HG02610 (cell line): Measurements from ENCODE around the gene BCLAF1.
"Not testable (repeated sequence)": the region's sequence is repeated elsewhere in the genome, so short reads cannot be mapped to it uniquely, and the experiment has no call there.

Experiments
- ATAC-seq: cut with Tn5 transposase; IDR thresholded peaks from one replicate; pipeline ENCODE4 v1.9.1; 2021; ENCODE audit warnings: mild to moderate bottlenecking, moderate library complexity; ENCODE audit not compliant: unreplicated experiment

BCLAF1 gene

GRCh38 chr6:136250686-136251008 is 39.0 kb downstream of the BCLAF1 start:
- ATAC-seq = peak; percentile 5

GRCh38 chr6:136249811-136250685 is 39.6 kb downstream of the BCLAF1 start, which contains the start of gene MTFR2:
Gene MTFR2, minus strand, starts transcription at chr6:136250311. Its CDS starts 1,212 bp downstream, at chr6:136249099.
- peak; percentile 98 for ATAC-seq

DNA sequence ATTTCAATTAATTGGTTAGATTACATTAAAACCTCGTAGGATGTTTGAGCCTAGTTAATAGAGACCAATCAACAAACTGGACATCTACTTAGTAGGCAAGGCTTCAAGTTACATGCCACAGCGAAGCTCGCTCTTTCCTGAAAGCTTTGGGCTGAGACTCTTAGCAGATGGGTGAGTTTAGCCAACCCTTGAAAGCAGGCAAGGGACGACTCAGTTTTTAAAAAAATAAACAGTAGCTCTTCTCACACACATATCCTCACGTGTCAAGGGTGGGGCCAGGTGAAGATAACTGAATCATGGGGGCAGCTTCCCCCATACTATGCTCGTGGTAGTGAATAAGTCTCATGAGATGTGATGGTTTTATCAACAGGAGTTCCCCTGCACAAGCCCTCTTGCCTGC is 40.3 kb downstream of the BCLAF1 start:
- ATAC-seq = no peak

- ATAC-seq = no peak
Observed at GRCh38 chr6:136244061-136244616, 45.5 kb downstream of the BCLAF1 start.

DNA sequence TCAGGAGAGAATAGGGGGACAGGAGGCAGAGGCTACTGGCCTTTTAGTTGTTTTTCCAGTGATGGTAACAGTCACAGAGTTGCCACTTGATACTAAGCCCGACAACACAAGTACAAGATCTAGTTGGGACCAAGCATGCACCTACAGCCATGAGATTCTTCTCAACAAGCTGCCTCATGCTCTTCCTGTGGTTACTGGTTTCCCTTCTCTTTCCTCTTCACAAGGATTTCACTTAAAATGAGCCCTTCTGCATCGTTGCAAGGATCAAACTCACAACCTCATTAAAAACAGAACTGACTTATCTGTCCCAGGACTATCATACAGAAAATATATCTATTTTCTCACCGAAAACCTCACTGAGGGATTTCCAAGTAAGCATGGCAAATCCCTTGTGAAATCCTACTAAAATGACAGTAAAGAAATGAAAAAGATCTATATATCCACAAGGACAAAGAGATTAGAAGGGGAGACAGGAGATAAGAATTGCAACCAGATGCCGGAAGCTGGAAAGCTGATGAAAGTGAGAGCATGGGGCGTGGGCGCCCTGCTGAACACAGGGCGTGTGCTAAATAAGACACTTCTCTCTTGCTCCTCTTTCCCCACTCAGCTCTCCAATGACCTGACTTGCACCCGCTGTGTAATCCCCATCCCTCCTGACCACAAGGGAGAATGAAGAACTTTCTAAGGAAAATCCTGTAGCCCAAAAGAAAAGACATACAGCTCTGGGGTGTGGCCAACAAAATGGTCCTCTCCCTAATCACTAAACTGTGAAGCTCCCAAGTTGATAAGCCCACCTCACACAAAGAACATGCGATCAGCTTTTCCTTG is 53.0 kb downstream of the BCLAF1 start:
- ATAC-seq = no peak

DNA sequence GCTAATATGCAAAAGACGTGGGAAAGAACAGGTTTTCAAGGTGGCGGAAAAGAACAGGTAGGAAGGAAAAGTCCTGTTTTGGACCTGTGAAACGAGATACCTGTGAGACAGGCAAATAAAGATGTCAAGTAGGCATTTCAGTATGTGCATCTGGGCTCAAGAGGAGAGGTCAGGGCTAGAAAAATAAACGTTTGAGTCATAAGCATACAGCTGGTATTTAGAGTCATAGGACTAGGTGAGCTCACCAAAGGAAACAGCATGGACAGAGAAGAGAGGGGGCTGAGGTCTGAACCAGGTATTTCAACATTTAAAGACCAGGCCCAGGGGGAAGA is 54.4 kb downstream of the BCLAF1 start:
- ATAC-seq = no peak

- ATAC-seq = no peak
Observed at GRCh38 chr6:136232701-136233100, 56.9 kb downstream of the BCLAF1 start.

DNA sequence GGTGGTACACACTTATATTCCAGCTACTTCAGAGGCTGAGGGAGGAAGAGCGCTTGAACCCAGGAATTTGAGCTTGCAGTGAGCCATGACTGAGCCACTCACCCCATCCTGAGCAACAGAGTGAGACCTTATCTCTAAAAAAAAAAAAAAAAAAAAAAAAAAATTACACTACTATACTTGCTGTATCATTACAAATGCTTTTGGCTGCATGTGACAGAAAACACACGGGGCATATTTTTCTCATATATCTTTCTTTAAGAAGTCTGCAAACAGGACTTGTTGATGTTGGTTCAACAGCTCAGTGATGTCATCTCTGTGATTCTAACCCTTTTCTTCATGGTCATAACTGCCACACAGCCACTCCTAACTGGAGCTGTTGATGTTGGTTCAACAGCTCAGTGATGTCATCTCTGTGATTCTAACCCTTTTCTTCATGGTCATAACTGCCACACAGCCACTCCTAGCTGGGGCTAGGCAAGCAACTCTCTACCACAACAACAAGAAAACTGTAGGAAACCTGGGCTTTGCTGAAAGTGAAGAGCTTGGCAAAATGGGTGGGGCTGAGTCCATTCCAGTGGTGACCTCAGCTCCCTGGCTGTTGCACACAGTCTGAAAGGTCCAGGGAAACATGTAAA is 59.3 kb downstream of the BCLAF1 start:
- no peak for ATAC-seq

DNA sequence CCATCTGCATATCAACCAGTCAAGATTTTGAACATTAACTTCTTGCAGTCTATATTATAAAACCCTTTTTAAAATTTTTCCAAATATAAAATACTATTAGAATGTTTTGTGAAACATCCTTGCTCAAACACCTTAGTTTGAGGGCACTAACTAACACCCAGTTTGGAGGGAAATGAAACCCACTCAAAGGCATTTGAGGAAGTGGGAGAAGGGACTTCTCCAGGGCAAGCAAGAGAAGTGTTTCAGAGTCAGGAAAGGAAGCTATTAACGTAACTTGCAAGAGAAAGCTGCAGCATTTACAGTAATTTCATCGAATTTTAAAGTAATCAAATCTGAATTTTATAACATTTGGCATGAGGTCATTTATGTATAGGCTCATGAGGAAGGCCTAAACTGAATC is 60.8 kb downstream of the BCLAF1 start:
- no peak for ATAC-seq

DNA sequence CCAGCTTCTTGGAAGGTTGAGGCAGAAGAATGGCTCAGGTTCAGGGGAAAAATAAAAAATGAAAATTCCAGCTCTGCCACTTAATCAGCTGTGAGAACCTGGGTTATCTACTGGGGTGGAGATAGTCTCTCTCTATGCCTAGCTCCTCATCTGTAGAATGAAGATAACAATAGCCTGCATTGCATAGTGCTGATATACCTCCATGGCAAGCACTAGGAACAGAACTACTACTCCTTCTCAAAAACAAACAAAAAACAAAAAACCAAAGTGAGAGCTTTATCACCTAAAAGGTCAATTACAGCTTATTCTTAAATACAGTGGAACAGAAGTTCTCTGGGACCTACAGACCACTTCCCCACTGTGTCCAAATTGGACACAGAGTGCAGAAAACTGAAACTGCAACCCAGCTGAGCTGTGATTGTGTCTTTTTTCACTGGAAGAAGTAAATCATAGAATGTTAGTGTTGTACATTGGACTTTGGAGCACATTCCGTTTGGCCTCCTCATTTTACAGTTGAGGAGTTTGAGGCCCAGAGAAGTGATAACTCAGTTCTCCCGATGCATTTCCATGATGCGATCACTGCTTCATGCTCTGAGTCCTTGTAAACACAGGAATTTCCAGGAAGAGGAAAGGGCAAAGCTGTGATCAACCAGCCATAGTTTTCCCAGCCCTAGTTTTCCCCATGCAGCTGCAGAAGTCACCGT is 62.8 kb downstream of the BCLAF1 start:
- ATAC-seq = no peak

DNA sequence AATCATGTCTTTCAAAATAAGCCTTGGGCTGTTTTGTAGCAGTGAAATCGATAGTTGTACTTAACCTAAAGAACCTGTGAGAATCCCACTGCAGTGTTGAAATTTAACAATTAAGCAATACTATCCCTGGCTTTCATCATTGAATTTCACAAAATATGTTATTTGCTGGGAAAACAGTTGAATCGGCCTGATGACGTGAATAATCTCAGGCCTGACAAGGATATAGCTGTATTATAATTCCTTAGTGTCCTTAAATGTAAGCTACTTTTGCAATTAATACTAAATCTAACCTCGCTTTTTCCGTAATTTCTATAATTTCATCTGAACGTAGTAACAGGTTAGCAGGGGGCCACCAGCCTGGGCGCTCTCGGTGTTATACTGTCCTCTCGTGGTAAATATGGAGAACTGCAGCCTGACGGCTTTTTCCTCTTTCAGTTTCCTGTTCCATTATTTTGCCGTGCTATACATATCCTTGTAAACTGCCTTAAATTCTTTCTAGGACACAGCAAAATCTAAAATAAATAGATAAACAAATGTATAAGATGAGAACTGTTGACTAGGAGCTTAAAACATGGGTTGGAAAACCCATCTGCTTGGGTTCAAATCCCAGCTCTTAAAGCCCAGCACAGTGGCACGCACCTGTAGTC is 63.5 kb downstream of the BCLAF1 start:
- peak; percentile 76 for ATAC-seq

DNA sequence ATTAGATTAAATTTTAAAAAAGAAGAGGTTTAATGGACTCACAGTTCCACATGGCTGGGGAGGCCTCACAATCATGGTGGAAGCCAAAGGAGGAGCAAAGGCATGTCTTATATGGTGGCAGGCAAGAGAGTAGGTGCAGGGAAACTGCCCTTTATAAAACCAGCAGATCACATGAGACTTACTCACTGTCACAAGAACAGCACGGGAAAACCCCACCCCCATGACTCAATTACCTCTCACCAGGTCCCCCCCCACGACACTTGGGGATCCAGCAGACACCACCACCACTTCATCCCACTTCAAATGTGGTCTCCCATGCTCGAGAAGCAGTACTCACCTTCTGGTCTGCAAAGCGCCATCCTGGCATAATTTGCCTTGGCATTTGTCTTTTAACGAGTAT is 64.2 kb downstream of the BCLAF1 start:
- no peak for ATAC-seq

GRCh38 chr6:136224974-136225373 is 64.7 kb downstream of the BCLAF1 start:
- not testable (repeated sequence) for ATAC-seq

- no peak for ATAC-seq
Observed at GRCh38 chr6:136216503-136217401, 72.9 kb downstream of the BCLAF1 start.

GRCh38 chr6:136213853-136214252 is 75.8 kb downstream of the BCLAF1 start:
- ATAC-seq = no peak

DNA sequence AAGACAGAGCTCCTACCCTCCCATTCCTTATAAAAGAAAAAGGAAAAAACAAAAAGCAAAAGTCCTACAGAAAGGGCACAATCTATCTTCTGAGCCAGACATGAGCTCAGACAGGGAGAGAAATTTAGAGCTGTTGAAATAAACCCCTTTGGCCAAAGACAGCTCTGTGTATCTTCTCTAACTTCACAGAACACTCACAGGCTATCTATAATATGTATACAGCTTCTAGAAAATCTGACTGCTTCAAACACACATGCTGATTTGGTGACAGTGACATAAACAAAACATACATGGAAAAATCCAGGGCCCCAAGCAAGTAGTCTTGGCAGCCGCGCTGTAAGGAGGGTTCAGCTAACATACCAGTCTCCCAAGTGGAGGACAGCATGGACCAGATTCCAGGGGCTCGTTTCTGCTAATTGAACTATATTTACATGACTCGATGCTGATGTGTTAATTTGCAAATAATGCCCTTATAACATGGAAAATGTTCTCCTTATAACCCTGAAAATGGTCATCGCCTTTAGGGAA is 76.6 kb downstream of the BCLAF1 start:
- ATAC-seq = no peak

DNA sequence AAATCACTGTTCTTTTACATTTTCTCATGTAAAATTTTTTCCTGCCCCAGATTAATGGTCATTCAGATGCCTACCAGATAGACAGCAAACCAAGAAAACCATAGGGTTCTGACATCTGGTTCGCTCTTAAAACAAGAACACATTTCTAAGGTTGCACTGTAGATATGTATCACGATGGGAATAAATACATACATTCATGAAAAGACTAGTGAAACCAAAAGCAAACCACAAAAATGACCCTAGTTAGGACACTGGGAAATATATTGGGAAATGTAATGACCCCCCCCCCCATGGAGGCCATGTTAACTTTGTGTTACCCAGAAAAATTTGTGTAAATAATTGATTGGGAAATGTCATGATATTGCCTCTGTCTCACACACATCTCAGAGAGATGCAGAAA is 77.0 kb downstream of the BCLAF1 start:
- ATAC-seq = no peak

DNA sequence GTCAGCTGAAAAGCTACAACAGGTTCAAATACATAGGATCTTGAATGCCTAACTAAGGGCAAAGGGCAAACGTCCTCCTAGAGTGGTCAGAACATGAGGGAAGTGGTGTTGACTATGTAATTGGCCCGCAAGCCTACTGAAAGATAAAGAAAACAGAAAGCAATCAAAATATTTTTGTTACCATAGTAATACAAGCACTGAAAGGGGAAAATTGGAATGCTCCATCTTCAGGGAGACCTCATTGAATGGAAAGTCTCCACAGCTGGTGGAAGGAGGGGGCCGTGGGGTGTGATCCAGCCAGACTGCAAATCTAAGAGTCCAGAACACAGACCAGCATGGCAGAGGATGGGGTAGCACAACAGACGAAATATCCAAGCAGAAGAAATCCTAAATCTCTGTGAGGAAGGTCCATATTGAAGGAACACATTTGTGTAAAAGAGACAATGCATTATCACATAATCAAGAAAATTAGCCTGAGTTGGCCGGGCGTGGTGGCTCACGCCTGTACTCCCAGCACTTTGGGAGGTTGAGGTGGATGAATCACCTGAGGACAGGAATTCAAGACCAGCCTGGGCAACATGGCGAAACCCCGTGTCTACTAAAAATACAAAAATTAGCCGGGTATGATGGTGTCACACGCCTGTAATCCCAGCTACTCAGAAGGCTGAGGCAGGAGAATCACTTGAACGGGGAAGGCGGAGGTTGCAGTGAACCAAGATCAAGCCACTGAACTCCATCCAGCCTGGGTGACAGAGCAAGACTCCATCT is 79.1 kb downstream of the BCLAF1 start:
- ATAC-seq = no peak
